Colonic mucosa (tissue), 4 donors: ENCODE data around the gene PACS1. TPM values are rescaled to one million over a fixed set of nuclear protein-coding genes. Genes with fewer than 3 reads are reported as not detected.
A peak's percentile ranks its signal among the peaks of the same experiment; 100 is the strongest.

Experiments used
- DNase-seq: peaks from one replicate; pipeline ENCODE4 v3.0.0-alpha.2; 2020
- H3K27ac ChIP-seq: fragments of 200-600 bp; one replicate; pipeline ENCODE4 v1.8.0; 2021
- H3K27me3 ChIP-seq: fragments of 200-600 bp; one replicate; pipeline ENCODE4 v1.8.0; 2021
- H3K36me3 ChIP-seq: fragments of 200-600 bp; one replicate; pipeline ENCODE4 v1.8.0; 2021
- H3K4me1 ChIP-seq: fragments of 200-600 bp; one replicate; pipeline ENCODE4 v1.8.0; 2021; ENCODE audit warnings: mild to moderate bottlenecking
- H3K4me3 ChIP-seq: fragments of 200-600 bp; one replicate; pipeline ENCODE4 v1.8.0; 2021
- H3K9ac ChIP-seq, 2 donors: one replicate each; pipeline ENCODE4 v1.7.0; 2013; ENCODE audit warnings: control low read depth in 2 of 2, low read depth in 2 of 2, low read length in 2 of 2
- H3K9me3 ChIP-seq: fragments of 200-600 bp; one replicate; pipeline ENCODE4 v1.8.0; 2021
- CTCF ChIP-seq: fragments of 200-600 bp; IDR thresholded peaks from one replicate; pipeline ENCODE4 v1.8.0; 2022; ENCODE audit warnings: antibody characterized with exemption, mild to moderate bottlenecking
- intact Hi-C: fragments of 100-400 bp; cut with DNase I; formaldehyde crosslinking; loops from one replicate; pipeline ENCODE4 v1.14.1; 2022
- total RNA-seq, 2 donors: library from RNA; stranded (reverse); fragmentation: NEBNext Ultra II Directional in 1 of 2; extraction: Animal tissue kit (Norgen Biotek cat#: 25700) in 1 of 2; gene quantifications; one replicate each; pipeline ENCODE4 v1.2.1, GENCODE V29; 2021
- donor health status: healthy.
- donor health status: DM: no; HTN: no; CAD: no.
- donor health status: DM: no; HTN: no; CAD: no.

PACS1 gene
- total RNA-seq, 2 donors from 2014 or later = 10.1 to 20.9 TPM

GRCh38 chr11:66282468-66283455 lies 212.7 kb downstream of the PACS1 start:
- intact Hi-C loops = loop anchor here (2.0 kb wide), 1 partner anchor 60 kb away; no protein-coding TSS in a partner anchor

DNA sequence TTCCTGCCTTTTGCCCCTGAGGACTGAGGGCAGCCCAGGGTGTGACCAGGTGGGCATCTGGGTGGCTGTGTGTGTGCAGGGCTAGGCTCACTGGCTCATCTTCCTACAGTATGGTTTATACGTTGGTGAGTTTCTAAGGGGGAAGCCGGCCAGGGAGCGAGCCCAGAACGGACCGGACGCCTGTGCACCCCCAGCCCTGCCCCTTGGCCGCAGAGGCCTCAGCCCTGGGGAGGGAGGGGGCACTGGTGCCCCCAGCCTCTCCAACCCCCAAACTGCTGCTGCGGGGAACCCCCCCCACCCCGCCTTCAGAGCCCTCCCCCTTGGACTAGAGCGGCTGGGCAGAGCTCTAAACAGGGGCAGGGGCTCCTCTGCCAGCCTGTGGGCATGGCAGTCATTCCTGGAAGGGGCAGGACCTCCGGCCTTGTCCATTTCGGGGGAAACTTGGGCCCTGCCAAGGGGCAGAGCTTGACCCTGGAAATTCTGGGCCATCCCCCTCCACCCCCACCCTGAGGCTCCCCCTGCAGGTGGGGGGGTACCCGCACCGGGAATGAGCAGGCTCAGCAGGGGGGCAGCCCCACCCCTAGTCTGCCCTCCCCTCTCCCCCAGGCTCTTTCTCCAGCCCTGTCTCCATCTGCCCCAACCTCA lies 213.5 kb downstream of the PACS1 start:
- Histone ChIP-seq H3K9ac (no peak overlapping the region), H3K27ac (no peak overlapping the region), H3K4me1 (peaks cover 6% of the 10 kb centered on the region), H3K9me3 (no peaks in the 10 kb centered on the region), H3K27me3 (no peaks in the 10 kb centered on the region), H3K36me3 (no peaks in the 10 kb centered on the region), H3K4me3 (no peak overlapping the region)
- intact Hi-C loops = loop anchor here (2.0 kb wide), 1 partner anchor 61 kb away; no protein-coding TSS in a partner anchor
- DNase-seq = no peak
- no peak for TF ChIP-seq CTCF

More at GRCh38 chr11:66282468-66283455, 212.7 kb downstream of the PACS1 start:
- peak; percentile 95 for TF ChIP-seq CTCF
- Histone ChIP-seq H3K4me3 (no peak overlapping the region), H3K9me3 (no peaks in the 10 kb centered on the region), H3K36me3 (no peaks in the 10 kb centered on the region), H3K4me1 (peaks cover 2% of the 10 kb centered on the region), H3K9ac (peak overlapping the region in 1 of 2 donors; percentile 26), H3K27me3 (no peaks in the 10 kb centered on the region), H3K27ac (no peak overlapping the region)
- peak; percentile 98 for DNase-seq

- H3K36me3 ChIP-seq = no peaks in the 10 kb centered on the region
- no peak overlapping the region for H3K9ac ChIP-seq
- H3K27me3 ChIP-seq = no peaks in the 10 kb centered on the region
- H3K9me3 ChIP-seq = no peaks in the 10 kb centered on the region
- no peak for DNase-seq
- no peak overlapping the region for H3K27ac ChIP-seq
- no peak overlapping the region for H3K4me3 ChIP-seq
- peaks cover 6% of the 10 kb centered on the region for H3K4me1 ChIP-seq
- intact Hi-C loops = no loop called here
- no peak for TF ChIP-seq CTCF
These were observed 214.5 kb downstream of the PACS1 start for GRCh38 chr11:66284526-66285078.

DNA sequence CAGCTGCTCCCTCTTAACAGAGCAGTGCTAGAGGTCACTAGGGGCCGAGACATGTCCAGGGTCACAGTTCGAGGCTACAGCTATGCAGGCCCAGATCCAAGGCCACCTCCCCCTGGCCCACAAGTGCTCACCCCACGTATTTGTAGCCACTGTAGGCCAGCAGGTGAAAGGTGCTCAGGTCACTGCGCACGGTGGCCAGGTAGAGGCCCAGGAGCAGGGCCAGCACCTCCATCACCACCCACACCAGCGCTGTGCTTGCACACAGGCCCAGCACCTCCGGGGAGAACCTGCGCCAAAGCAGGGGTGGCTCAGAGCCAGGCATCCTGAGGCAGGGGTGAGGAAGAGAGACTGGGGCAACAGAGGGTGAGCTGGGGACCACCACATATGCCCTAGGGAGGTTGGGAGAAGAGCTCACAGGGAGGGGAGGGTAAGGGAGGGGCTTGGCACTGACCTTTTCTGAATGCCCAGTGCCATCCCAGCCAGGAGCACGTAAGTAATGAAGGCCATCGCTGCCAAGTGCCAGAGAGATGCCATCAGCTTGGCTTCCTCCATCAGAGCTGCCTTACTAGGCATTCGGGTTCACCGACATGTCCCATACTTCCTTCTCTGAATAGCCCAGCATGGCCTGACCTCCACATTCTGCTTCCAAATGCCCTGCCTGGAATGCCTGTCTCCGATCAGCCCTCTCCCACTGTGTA lies 215.3 kb downstream of the PACS1 start:
- Histone ChIP-seq H3K27me3 (no peaks in the 10 kb centered on the region), H3K4me3 (no peak overlapping the region), H3K4me1 (peaks cover 6% of the 10 kb centered on the region), H3K27ac (no peak overlapping the region), H3K36me3 (no peaks in the 10 kb centered on the region), H3K9ac (no peak overlapping the region), H3K9me3 (no peaks in the 10 kb centered on the region)
- DNase-seq = no peak
- no peak for TF ChIP-seq CTCF
- intact Hi-C loops = no loop called here

GRCh38 chr11:66286699-66287098 lies 216.6 kb downstream of the PACS1 start:
- DNase-seq = no peak
- Histone ChIP-seq H3K9me3 (no peaks in the 10 kb centered on the region), H3K4me3 (no peak overlapping the region), H3K9ac (no peak overlapping the region), H3K27me3 (peaks cover 6% of the 10 kb centered on the region), H3K4me1 (peaks cover 6% of the 10 kb centered on the region), H3K36me3 (no peaks in the 10 kb centered on the region), H3K27ac (no peak overlapping the region)
- no peak for TF ChIP-seq CTCF
- intact Hi-C loops = no loop called here
